Right lobe of liver (tissue), 4 donors: ENCODE measurements around the gene FHL1.

Experiments used
- POLR2A ChIP-seq: fragments of 450-650 bp; IDR thresholded peaks from one replicate; pipeline ENCODE4 v1.6.1; 2017; ENCODE audit warnings: antibody characterized with exemption, mild to moderate bottlenecking
- TF ChIP-seq, protein P1 (sequence below), 4 donors: fragments of 200-600 bp in 3 of 4; fragments of 450-650 bp in 1 of 4; IDR thresholded peaks; one replicate each; pipeline versions ENCODE4 v1.5.1 to v1.8.0; 2016 to 2022; ENCODE audit warnings: antibody characterized with exemption in 4 of 4, mild to moderate bottlenecking in 2 of 4
- donor health status: DM: no; HTN: no; CAD: no.
- donor health status: DM: no; HTN: no; CAD: no.
- donor health status: DM: no; HTN: yes; CAD: no.

DNA sequence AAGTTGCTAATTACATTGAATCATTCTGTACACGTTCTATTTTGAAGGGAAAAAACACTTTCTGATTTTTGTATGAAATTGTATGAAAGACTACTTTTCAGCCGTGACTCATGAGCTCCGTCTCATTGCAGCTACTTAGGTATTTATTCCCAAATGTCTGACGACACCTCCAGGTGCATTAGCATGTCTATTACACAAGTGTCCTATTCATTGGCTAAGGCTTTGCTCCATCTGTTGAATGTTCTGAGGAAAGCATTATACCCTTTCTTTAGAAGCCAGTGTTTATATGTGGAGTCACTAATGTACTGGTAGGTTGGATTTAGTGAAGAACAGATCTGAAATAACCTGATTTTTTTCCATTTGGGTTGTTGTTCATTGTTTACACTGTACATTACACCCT, 52.0 kb downstream of the FHL1 start:
- no peak for TF ChIP-seq POLR2A
- TF ChIP-seq, protein P1, sequence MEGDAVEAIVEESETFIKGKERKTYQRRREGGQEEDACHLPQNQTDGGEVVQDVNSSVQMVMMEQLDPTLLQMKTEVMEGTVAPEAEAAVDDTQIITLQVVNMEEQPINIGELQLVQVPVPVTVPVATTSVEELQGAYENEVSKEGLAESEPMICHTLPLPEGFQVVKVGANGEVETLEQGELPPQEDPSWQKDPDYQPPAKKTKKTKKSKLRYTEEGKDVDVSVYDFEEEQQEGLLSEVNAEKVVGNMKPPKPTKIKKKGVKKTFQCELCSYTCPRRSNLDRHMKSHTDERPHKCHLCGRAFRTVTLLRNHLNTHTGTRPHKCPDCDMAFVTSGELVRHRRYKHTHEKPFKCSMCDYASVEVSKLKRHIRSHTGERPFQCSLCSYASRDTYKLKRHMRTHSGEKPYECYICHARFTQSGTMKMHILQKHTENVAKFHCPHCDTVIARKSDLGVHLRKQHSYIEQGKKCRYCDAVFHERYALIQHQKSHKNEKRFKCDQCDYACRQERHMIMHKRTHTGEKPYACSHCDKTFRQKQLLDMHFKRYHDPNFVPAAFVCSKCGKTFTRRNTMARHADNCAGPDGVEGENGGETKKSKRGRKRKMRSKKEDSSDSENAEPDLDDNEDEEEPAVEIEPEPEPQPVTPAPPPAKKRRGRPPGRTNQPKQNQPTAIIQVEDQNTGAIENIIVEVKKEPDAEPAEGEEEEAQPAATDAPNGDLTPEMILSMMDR (IDR thresholded peaks at IDR 0.05): no peak
